ENCODE results near the gene FAM193A.

- TF ChIP-seq POLR2A (IDR thresholded peaks at IDR 0.05) = no peak
- TF ChIP-seq, protein P1, sequence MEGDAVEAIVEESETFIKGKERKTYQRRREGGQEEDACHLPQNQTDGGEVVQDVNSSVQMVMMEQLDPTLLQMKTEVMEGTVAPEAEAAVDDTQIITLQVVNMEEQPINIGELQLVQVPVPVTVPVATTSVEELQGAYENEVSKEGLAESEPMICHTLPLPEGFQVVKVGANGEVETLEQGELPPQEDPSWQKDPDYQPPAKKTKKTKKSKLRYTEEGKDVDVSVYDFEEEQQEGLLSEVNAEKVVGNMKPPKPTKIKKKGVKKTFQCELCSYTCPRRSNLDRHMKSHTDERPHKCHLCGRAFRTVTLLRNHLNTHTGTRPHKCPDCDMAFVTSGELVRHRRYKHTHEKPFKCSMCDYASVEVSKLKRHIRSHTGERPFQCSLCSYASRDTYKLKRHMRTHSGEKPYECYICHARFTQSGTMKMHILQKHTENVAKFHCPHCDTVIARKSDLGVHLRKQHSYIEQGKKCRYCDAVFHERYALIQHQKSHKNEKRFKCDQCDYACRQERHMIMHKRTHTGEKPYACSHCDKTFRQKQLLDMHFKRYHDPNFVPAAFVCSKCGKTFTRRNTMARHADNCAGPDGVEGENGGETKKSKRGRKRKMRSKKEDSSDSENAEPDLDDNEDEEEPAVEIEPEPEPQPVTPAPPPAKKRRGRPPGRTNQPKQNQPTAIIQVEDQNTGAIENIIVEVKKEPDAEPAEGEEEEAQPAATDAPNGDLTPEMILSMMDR (IDR thresholded peaks at IDR 0.05) = no peak
These were observed 227.1 kb downstream of the FAM193A start for GRCh38 chr4:2763511-2763967.
